GM21515 (cell line): Measurements from ENCODE around the gene FGF22.
A peak's percentile ranks its signal among the peaks of the same experiment; 100 is the strongest.

ENCODE experiments used
- ATAC-seq: cut with Tn5 transposase; IDR thresholded peaks from one replicate; pipeline ENCODE4 v1.9.1; 2021; ENCODE audit not compliant: unreplicated experiment

The FGF22 gene

DNA sequence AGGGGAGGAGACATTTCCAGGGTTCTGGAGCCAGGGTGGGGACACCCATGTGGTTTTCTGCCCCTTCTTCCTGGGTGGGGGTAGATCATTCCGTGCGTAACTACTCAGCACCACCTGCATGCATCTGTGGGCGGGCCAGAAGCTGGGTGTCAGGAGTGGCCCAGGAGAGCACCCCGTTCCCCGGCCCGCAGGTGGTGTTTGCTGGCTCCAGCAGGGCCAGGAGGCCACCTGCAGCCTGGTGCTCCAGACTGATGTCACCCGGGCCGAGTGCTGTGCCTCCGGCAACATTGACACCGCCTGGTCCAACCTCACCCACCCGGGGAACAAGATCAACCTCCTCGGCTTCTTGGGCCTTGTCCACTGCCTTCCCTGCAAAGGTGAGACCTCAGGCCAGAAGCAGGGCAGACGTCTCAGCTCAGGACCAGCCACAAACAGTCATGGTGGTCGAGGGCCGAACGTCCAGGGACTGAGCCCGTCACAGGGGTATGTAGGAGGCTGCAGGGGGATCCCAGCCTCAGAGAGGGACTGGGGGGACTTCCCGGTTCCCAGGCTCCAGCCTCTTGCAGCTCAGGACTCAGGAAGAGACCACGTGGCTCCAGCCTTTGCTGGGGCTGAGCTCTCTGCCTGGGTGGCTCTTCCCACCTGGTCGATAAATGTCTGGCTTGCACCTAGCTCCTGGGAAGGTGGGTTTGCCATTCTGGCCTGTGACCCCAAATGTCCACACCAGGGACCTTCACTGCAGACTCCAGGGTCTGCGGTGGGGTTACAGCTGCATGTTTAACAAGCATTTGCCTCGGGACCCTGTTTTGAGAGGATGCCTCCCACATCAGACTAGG is 38.1 kb downstream of the FGF22 start:
- ATAC-seq = no peak

DNA sequence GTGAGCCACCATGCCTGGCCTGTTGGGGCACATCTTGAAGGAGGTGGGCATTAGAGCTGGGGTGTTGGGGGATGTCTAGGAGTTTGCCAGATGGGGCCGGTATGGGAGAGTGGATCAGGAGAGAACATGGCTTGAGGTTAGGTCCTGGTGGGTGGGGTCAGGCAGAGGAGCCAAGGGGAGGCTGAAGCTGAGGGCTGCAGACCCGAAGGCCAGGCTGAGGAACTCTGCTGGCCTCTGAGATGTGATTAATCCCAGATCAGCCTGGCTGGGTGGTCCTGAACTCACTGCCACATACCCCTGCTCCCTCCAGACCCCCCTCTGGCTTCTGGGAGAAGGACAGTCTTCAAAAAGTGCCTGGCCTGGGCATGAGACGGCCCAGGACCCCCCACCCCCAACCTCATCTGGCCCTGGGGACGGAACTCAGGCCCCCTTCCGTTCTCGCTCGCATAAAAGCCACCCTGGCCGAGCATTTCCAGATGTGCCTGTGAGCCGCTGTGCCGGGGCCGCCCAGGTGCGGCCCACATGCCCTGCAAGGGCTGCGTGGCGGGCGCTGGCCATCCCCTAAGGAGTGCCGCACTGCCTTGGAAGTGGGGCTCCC is 39.2 kb downstream of the FGF22 start:
- no peak for ATAC-seq

DNA sequence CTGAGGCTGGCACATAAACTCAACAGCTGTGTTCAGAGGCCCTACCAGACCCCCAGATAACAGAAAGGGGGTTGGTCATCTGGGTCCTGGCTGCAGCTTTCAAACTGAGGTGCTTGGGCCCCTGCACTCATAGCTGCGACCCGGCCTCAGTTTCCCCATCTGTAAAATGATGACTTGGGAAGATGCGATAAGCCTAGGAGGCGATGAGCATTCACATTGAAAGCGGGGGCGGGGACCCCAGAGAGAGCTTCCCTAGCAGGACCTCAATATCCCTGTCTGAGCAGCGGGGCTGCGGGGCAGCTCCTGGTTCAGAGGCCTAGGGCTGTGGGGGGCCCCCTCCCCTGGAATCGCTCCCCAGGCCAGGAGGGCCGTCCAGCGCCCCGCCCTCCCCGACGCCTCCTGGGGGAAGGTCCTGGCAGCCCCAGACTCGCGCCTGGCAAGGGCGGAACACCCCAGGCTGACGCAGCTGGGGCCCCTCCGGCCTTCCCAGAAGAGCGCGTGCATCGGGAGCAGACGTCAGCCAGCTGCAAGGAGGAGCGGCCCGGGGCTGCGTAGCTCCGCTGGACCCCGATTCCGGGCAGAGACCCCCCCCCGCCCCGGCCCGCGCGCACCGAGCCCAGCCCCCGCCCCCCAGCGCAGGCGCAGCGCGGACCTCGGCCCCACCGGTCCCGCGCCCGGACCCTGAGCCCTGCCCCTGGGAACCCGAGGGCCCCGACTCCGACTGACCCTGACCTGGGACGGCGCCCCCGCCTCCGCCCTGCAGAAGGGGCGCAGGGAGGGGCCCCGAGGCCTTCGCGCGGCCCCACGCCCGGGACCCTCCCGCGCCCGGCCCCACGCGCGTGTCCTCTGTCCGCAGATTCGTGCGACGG is 40.0 kb downstream of the FGF22 start:
- peak; percentile 12 for ATAC-seq

DNA sequence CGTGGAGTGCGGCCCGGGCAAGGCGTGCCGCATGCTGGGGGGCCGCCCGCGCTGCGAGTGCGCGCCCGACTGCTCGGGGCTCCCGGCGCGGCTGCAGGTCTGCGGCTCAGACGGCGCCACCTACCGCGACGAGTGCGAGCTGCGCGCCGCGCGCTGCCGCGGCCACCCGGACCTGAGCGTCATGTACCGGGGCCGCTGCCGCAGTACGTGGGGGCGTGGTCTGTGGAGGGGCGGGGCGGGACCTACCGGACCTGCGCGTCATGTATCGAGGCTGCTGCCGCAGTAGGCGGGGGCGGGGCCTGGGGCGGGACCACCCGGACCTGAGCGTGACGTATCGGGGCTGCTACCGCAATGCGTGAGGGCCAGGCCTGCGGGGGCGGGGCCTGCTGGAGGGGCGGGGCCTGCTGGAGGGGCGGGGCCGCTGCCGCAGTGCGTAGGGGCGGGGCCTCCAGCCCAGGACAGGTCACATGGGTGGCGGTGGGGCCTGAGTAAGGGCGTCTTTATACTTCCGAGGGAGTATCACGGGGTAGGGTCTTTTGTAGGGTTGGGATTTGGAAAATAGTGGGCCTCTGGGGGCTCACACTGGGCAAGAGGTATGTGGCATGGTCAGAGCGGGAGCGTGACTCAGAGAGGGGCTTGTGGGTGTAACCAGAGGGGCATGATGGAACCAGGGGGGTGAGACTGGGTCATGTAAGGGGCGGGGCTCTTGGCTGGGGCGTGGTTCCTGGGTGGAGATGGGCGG is 40.8 kb downstream of the FGF22 start:
- ATAC-seq = peak; percentile 60

DNA sequence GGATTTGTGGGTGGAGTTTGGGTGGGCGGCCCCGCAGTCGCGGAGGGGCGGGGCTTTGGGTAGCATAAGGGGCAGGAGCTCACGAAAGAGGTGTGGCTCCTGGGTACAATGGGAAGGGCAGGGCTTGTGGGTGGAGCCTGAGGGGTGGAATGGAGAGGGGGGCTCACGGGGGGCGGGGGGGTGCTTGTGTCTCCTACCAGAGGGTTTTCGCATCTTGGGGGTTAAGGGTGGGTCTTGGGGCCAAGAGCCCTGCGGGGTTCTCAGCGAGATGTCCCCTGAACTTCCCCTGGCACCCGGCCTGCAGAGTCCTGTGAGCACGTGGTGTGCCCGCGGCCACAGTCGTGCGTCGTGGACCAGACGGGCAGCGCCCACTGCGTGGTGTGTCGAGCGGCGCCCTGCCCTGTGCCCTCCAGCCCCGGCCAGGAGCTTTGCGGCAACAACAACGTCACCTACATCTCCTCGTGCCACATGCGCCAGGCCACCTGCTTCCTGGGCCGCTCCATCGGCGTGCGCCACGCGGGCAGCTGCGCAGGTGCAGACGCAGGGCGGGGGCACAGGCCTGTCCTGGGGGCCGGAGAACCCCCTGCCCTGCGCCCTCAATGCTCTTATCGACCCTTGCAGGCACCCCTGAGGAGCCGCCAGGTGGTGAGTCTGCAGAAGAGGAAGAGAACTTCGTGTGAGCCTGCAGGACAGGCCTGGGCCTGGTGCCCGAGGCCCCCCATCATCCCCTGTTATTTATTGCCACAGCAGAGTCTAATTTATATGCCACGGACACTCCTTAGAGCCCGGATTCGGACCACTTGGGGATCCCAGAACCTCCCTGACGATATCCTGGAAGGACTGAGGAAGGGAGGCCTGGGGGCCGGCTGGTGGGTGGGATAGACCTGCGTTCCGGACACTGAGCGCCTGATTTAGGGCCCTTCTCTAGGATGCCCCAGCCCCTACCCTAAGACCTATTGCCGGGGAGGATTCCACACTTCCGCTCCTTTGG is 41.6 kb downstream of the FGF22 start:
- no peak for ATAC-seq

DNA sequence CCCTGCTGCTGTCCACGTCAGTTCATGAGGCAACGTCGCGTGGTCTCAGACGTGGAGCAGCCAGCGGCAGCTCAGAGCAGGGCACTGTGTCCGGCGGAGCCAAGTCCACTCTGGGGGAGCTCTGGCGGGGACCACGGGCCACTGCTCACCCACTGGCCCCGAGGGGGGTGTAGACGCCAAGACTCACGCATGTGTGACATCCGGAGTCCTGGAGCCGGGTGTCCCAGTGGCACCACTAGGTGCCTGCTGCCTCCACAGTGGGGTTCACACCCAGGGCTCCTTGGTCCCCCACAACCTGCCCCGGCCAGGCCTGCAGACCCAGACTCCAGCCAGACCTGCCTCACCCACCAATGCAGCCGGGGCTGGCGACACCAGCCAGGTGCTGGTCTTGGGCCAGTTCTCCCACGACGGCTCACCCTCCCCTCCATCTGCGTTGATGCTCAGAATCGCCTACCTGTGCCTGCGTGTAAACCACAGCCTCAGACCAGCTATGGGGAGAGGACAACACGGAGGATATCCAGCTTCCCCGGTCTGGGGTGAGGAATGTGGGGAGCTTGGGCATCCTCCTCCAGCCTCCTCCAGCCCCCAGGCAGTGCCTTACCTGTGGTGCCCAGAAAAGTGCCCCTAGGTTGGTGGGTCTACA is 43.1 kb downstream of the FGF22 start:
- no peak for ATAC-seq

DNA sequence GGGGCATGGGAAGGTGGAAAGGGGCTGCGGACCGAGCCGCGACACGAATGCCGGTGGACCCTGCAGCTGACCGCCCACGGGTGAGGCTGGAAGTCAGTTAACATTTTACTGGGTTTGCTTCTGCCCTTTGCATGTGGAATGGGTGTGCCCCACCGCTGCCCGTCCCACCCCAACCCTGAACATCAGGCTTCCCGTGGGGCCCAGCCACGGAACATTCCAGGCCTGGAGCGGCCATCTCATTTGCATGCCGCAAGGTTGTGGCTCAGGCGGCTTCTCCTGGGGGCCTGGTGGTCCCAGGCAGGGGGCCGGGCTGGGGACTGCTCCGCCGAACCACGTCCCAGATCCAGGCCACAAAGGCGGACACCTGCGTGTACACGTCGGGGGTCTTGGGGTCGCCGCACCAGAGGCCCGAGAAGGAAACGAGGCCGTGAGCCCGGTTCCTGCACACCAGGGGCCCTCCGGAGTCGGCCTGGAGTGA is 45.8 kb downstream of the FGF22 start:
- no peak for ATAC-seq

DNA sequence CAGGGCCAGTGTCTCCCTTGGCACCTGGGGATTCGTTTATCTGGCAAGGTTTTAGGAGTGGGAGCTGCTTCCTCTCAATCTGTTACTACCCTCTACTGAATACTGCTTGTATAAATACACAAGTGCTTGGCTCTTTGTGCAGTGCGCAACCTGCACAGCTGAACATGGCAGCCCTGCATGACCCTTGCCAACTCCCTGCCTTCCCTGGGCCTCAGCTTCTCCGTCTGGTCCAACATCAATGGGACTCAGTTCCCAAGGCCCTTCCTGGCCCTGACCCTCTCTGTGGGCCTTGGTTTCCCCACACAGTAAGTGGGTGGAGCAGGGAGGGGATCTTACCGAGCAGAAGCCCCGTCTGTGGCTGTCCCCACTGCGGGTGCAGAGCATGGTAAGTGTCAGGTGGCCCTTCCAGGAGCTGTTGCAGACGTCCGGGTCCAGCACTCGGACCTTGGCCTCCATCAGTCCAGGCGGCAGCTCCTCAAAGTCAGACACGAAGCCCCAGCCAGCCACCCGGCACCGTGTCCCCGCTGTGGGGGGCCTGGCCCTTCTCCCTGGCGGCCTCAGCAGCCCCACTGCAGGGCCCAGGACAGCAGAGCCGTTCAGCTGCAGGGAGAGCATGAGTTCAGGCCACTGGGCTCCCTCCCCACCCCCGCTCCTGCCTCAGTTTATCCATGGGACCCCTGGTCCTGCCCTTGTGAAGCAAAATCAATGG is 47.1 kb downstream of the FGF22 start:
- no peak for ATAC-seq

DNA sequence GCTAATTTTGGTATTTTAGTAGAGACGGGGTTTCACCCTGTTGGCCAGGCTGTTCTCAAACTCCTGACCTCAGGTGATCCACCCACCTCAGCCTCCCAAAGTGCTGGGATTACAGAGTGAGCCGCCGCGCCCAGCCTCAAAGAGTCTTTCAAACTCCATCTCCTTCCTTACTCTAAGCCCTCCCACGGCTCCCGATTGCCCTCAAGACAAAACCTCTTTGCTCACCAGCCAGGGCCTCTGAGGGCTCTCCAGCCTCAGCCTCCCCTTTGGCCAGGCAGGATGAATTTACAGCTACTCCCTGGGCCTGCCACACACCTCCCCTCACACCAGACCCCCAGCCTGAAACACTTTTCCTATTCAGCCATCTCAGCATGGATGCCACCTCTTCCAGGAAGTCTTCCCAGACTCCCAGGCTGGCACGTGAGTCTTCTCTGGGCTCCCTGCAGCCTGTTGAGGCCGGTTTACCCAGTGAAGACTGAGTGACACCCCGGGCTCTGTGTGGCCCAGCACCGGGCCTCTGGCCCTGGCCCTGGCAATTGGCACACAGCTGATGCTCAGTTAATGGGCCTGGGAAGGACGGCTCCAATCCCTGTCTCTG is 48.0 kb downstream of the FGF22 start:
- ATAC-seq = no peak

DNA sequence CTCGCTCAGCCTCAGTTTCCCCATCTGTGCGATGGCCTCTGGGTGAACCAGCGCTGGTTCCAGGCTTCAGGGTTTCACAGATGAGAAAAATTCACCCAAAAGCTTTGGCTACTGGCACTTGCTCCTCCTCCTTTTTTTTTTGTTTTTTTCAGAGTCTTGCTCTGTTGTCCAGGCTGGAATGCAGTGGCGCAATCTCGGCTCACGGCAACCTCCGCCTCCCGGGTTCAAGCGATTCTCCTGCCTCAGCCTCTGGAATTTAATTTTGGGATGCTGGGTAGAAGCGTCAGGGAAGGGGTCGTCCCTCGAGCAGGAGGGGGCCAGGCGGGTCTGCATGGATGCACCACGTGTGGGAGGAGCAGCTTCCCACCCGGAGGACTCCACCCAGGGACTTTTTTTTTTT is 48.5 kb downstream of the FGF22 start:
- ATAC-seq = no peak

DNA sequence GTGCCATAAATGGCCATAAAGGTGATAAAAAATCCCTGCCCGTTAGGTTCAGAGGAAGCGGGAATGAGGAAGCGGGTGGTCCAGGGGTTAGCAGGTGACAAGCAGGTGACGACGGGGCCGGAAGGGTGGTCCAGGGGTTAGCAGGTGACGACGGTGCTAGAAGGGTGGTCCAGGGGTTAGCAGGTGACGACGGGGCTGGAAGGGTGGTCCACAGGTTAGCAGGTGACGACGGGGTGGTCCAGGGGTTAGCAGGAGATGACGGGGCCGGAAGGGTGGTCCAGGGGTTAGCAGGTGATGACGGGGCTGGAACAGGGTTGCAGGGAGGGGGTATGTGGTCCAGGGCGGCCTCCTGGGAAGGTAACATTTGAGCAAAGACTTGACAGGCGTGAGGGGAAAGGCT is 49.3 kb downstream of the FGF22 start:
- no peak for ATAC-seq

DNA sequence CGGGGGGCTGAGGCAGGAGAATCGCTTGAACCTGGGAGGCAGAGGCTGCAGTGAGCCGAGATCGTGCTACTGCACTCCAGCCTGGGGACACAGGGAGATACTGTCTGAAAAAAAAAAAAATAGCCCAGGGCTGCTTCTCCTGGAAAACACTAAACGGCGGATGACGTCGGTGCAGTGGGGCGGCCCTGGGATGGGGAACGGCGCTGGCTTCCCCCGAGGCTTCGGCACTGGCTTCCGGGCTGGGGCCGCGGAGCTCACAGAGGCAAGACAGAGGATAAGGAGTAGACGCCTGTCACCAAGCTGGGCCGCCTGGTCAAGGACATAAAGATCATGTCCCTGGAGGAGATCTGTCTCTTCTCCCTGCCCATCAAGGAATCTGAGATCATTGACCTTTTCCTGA is 50.5 kb downstream of the FGF22 start:
- ATAC-seq = no peak
